GM12801 (cell line): ENCODE results near the gene DYNC1I1.
A peak's percentile ranks its signal among the peaks of the same experiment; 100 is the strongest.

Source experiments
- CTCF ChIP-seq: IDR thresholded peaks from one replicate; pipeline ENCODE4 v1.5.1; 2011; ENCODE audit warnings: control low read depth; ENCODE audit not compliant: insufficient read length; ENCODE audit errors: extremely low read depth

The DYNC1I1 gene

GRCh38 chr7:95908499-95908898 is 136.1 kb downstream of the DYNC1I1 start:
- no peak for TF ChIP-seq CTCF

- no peak for TF ChIP-seq CTCF
Observed at GRCh38 chr7:95910341-95910740, 138.0 kb downstream of the DYNC1I1 start.

GRCh38 chr7:95915731-95916130 is 143.4 kb downstream of the DYNC1I1 start:
- no peak for TF ChIP-seq CTCF

GRCh38 chr7:95916573-95917297 is 144.4 kb downstream of the DYNC1I1 start:
- peak; percentile 82 for TF ChIP-seq CTCF

GRCh38 chr7:95917634-95918033 is 145.3 kb downstream of the DYNC1I1 start:
- no peak for TF ChIP-seq CTCF

GRCh38 chr7:95919556-95919955 is 147.2 kb downstream of the DYNC1I1 start:
- TF ChIP-seq CTCF = no peak

GRCh38 chr7:95921543-95921942 is 149.2 kb downstream of the DYNC1I1 start:
- TF ChIP-seq CTCF = no peak
